ENCODE measurements around the gene ZNF784.

The ZNF784 gene

DNA sequence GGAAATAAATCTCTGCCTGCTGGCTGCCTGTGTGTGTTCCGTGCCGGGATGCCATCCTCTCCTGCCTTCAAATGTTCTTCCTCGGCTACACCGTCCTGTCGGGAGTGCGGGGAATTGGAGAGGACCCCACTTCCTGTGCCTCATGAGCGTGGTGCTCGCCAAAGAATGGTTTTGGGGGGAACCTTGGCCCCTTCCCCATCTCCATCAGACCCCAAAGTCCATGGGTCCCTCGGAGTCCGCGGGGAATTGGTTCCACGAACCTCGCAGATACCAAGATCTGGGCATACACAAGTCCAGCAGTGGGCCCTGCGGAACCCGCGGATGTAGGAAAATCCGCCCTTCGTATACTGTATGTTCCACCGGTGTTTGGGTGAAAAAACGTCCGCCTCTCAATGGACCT lies 21.3 kb downstream of the ZNF784 start:
- no peak for DNase-seq (ENCODE audit: low read depth in 2 of 2, low spot score in 1 of 2)

DNA sequence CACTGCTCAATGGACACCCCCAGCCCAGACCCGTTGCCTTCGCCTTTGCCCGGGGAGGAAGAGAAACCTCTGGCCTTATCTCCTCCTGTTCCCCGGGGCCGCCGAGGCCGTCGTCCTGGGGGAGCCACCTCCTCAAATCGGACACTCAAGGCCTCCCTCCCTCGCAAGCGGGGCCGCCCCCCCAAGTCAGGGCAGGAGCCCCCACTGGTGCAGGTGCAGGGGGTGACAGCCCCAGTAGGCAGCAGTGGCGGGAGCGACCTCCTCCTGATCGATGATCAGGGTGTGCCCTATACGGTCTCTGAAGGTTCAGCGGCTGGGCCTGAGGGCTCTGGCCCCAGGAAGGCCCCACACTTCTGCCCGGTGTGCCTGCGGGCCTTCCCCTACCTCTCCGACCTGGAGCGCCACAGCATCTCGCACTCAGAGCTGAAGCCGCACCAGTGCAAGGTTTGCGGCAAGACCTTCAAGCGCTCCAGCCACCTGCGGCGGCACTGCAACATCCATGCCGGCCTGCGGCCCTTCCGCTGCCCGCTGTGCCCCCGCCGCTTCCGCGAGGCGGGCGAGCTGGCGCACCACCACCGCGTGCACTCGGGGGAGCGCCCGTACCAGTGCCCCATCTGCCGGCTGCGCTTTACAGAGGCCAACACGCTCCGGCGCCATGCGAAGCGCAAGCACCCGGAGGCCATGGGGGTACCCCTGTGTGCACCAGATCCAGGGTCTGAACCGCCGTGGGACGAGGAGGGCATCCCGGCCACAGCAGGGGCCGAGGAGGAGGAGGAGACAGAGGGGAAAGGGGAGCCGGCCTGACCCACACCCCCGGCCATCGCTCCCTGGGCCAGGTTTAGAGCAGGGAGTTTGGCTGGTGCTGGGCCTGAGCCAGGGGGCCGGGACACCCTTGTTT lies 22.0 kb downstream of the ZNF784 start:
- DNase-seq (ENCODE audit: low read depth in 2 of 2, low spot score in 1 of 2): no peak

DNA sequence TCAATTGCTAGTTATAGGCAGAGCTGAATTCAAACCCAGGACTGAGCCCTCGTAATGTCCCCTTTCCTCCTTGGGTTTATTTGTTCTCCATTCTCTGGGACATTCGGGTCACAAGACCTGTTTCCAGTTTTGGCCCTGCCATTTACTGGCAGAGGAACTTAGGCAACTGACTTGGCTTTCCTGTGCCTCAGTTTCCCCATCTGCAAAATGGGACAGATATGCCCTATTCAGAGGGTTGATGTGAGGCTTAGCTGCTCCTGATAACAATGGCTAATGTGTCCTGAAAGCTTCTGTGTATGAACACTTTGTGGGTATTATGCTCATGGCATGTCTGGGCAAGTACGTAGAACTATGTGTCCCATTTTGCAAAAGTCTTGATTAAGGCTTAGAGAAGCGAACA lies 23.3 kb downstream of the ZNF784 start:
- no peak for DNase-seq (ENCODE audit: low read depth in 2 of 2, low spot score in 1 of 2)

GRCh38 chr19:55600662-55601028 lies 23.7 kb downstream of the ZNF784 start:
- no peak for DNase-seq (ENCODE audit: low read depth in 2 of 2, low spot score in 1 of 2)

DNA sequence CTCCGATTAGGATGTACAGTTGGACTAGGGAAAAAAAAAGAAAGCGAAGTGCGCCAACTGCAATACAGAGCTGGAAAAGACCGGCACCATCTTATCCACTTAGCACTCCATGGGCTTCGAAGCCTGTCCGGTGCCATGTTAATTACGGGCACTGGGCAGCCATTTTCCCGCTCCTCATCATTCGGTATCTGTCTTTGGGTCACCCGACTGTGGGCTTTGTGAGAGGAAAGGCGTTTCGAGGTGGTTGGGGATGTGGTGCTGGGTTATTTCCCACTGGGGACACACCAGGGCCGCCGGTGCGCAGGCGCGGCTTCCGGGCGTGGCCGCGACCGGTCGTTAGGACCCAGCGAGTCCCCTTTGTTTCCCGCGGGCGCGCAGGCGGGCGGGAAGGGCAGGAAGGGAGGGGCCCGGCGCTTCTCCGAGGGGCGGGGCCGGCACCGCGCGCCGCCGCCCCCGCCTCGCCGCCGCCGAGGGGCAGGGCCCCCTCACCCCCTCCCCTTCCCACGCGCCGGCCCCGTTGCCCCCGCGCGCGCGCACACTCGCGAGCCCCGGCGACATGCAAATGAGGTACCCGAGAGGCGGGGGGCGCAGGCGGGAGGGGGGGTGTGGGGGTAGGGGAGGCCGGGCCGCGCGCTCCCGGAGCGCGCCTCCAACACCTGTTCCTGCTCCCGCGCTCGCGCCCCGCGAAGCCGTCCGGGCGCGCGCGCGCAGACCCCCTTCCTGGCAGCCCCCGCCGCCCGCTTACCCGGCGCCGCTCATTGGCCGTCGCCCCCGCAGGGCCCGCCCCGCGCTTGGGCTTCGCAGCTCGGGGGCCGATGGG lies 24.3 kb downstream of the ZNF784 start, which contains the start of gene ZNF524:
Gene ZNF524, plus strand, starts transcription at position 447 of the 820 bp plus-strand sequence. CDS start 1,825 bp downstream, outside the sequence.
- DNase-seq (ENCODE audit: low read depth in 2 of 2, low spot score in 1 of 2): peak; percentile 66 to 71

- DNase-seq (ENCODE audit: low read depth in 2 of 2, low spot score in 1 of 2): peak; percentile 88 to 91
Measured at GRCh38 chr19:55599468-55599841, 24.9 kb downstream of the ZNF784 start, which contains the start of gene FIZ1. FIZ1 (minus strand) TSS chr19:55599517; CDS start chr19:55597865, 1,652 bp downstream.

DNA sequence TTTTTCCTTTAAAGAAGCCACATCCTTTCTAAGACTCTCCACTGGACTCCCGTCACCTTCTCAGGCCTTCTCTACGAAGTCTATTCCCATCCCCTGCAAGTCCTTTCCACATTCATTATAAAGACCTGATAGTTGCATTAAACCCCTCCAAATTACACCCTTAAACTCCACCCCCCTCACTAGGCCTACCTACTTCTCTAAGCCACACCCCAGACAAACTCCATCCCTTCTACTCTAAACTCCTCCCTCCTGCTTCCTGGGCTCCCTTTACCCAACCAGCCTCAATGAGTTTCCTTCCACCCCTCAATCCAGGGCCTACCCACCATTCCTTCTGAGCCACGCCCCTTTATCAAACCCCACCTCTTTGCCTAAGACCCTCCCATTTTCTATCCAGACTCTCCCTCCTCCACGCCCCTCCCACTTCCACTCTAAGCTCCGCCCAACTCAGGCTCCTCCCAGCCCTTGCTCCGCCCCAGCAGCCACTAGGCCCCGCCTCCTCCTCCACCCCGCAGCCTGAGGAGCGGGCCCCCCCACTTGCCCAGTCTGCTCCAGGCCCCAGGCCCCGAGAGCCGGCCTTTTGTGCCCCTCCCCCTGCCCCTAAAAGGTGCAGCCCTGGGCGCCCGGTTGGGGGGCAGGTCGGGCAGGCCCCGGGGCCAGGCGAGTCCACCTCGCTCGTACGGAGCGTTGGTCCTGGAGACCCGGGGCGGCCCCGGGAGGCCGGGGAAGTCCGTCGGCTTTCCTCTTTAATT lies 25.5 kb downstream of the ZNF784 start:
- peak; percentile 85 to 87 for DNase-seq (ENCODE audit: low read depth in 2 of 2, low spot score in 1 of 2)

- no peak for DNase-seq (ENCODE audit: low read depth in 2 of 2, low spot score in 1 of 2)
Measured at GRCh38 chr19:55598034-55598433, 26.3 kb downstream of the ZNF784 start.

GRCh38 chr19:55597501-55597921 lies 26.9 kb downstream of the ZNF784 start:
- DNase-seq (ENCODE audit: low read depth in 2 of 2, low spot score in 1 of 2): no peak

GRCh38 chr19:55596304-55596703 lies 28.1 kb downstream of the ZNF784 start:
- no peak for DNase-seq (ENCODE audit: low read depth in 2 of 2, low spot score in 1 of 2)

GRCh38 chr19:55594996-55595545 lies 29.3 kb downstream of the ZNF784 start:
- no peak for DNase-seq (ENCODE audit: low read depth in 2 of 2, low spot score in 1 of 2)

GRCh38 chr19:55593096-55593772 lies 31.1 kb downstream of the ZNF784 start:
- no peak for DNase-seq (ENCODE audit: low read depth in 2 of 2, low spot score in 1 of 2)

- DNase-seq (ENCODE audit: low read depth in 2 of 2, low spot score in 1 of 2): no peak
Measured at GRCh38 chr19:55592391-55593090, 31.8 kb downstream of the ZNF784 start.

DNA sequence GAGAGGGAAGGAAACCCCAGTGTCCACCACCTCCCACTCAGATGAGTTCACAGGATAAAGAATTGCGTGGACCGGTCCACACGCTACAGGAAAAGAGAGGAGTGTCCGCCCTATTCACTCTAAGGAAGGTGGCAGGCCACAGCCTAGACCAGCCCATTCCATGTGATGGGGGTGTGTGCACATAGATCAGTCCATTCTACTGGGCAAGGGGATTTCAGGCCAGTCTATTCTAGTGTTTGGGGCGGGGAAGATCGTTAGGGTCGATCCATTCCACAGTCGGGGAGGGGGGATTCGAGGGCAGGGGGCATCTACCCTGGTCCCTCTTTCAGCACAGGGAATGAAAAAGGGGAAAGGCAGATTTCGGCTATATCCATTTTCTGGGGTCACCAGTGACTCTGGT lies 32.8 kb downstream of the ZNF784 start:
- DNase-seq (ENCODE audit: low read depth in 2 of 2, low spot score in 1 of 2): no peak

- no peak for DNase-seq (ENCODE audit: low read depth in 2 of 2, low spot score in 1 of 2)
Measured at GRCh38 chr19:55590617-55591016, 33.7 kb downstream of the ZNF784 start.

- no peak for DNase-seq (ENCODE audit: low read depth in 2 of 2, low spot score in 1 of 2)
Measured at GRCh38 chr19:55590109-55590508, 34.3 kb downstream of the ZNF784 start.

- no peak for DNase-seq (ENCODE audit: low read depth in 2 of 2, low spot score in 1 of 2)
Measured at GRCh38 chr19:55588738-55589137, 35.6 kb downstream of the ZNF784 start.

DNA sequence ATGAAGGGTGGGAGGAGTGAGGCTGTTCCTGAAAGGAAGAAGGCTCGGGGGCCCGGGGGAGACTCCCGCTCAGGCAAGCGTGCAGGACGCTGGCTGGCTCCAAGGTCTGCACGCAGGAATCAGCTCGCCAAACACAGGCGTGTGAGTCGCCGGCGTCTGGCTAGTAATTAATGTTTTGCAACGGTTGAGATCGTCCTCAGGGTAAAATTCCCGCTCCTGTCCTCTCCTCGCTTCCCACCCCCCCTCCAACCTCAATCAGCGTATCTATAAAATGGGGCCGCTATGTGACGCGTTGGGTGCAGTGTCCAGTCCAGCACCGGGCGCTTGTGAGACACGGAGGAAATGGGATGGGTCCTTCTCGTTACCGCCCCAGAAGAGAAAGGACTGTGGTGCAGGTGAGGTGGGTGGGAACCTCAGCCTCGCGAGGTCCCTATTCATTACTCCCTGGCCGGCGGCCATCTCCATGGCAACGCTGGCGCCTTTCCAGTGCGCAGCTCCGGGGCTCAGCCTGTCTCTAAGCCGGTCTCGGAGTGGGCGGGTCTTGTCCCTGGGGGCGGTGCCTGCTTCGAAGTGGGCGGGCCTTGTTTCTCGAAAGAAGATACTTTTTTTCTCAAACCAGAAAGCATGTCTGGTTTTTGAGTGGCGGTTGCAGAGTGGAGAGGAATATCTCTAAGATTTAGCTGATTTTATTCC lies 37.2 kb downstream of the ZNF784 start:
- DNase-seq (ENCODE audit: low read depth in 2 of 2, low spot score in 1 of 2): peak; percentile 80 to 84

GRCh38 chr19:55585658-55586339 lies 38.6 kb downstream of the ZNF784 start:
- no peak for DNase-seq (ENCODE audit: low read depth in 2 of 2, low spot score in 1 of 2)
